Measurements from ENCODE around the gene ACTL6B. TPM values are rescaled to one million over a fixed set of nuclear protein-coding genes. Genes with fewer than 3 reads are reported as not detected.

Gene ACTL6B
- total RNA-seq, 1 experiment from 2014 or later, result 1.3 TPM

GRCh38 chr7:100604976-100605911 lies 51.0 kb downstream of the ACTL6B start (continued):
- TF ChIP-seq CDX4 (CRISPR knock-in tag; IDR thresholded peaks at IDR 0.05; ENCODE audit: borderline replicate concordance), result no peak
- no peak for TF ChIP-seq CTCF (IDR thresholded peaks at IDR 0.05)
- TF ChIP-seq SOX15 (CRISPR knock-in tag; IDR thresholded peaks at IDR 0.05), result no peak
- no peak for TF ChIP-seq ELF4 (CRISPR knock-in tag; IDR thresholded peaks at IDR 0.05; ENCODE audit: low read depth)
- TF ChIP-seq ATF3 (CRISPR knock-in tag; conservative IDR thresholded peaks at IDR 0.05), result no peak
- TF ChIP-seq ZNF138 (CRISPR knock-in tag; conservative IDR thresholded peaks at IDR 0.05), result no peak
- TF ChIP-seq ZNF232 (CRISPR knock-in tag; IDR thresholded peaks at IDR 0.05), result no peak
- TF ChIP-seq CBFB (CRISPR knock-in tag; IDR thresholded peaks at IDR 0.05; ENCODE audit: low read depth), result no peak
- 0 out of 2 replicates have a peak, but pooled peaks have one; percentile 4 for TF ChIP-seq SP1 (CRISPR knock-in tag; conservative IDR thresholded peaks at IDR 0.05)
- TF ChIP-seq PRRX2 (CRISPR knock-in tag; IDR thresholded peaks at IDR 0.05), result no peak
- TF ChIP-seq PREB (CRISPR knock-in tag; IDR thresholded peaks at IDR 0.05; ENCODE audit: borderline replicate concordance), result no peak

- Mint-ChIP-seq H3K27ac (peak overlapping the region; percentile 96), H3K4me1 (peaks cover 43% of the 10 kb centered on the region), H3K27me3 (ENCODE audit: low read depth) (peaks cover 13% of the 10 kb centered on the region), H3K36me3 (peaks cover 8% of the 10 kb centered on the region), H3K4me3 (peak overlapping the region; percentile 87), H3K9me3 (no peaks in the 10 kb centered on the region)
- ATAC-seq (peak; percentile 71), DNase-seq (ENCODE audit: low spot score) (peak; percentile 90)
- ChIA-PET POLR2A (interaction anchor here (0.5 to 3.0 kb wide), 10 partner anchors 8 to 1133 kb away, joined by 3 to 60 read pairs (median 6); partner anchors contain the start of genes FBXO24, LRCH4, MOSPD3 and POP7), CTCF (interaction anchor here (0.6 to 5.8 kb wide), 22 partner anchors 8 to 125 kb away, joined by 3 to 67 read pairs (median 4); partner anchors contain the start of genes FBXO24, GIGYF1, LRCH4 and MOSPD3)
- TF ChIP-seq CBFB (CRISPR knock-in tag; IDR thresholded peaks at IDR 0.05; ENCODE audit: low read depth) (no peak), ESRRA (CRISPR knock-in tag; IDR thresholded peaks at IDR 0.05; ENCODE audit: borderline replicate concordance) (no peak), ZNF396 (CRISPR knock-in tag; IDR thresholded peaks at IDR 0.05; ENCODE audit: borderline replicate concordance) (no peak), TEAD1 (CRISPR knock-in tag; IDR thresholded peaks at IDR 0.05) (0 out of 2 replicates have a peak, but pooled peaks have one; percentile 28), SP1 (CRISPR knock-in tag; conservative IDR thresholded peaks at IDR 0.05) (peak; percentile 26; the same call in 1 of the 2 replicates), NFE2L1 (CRISPR knock-in tag; IDR thresholded peaks at IDR 0.05) (no peak), PREB (CRISPR knock-in tag; IDR thresholded peaks at IDR 0.05; ENCODE audit: borderline replicate concordance) (no peak), TP53 (CRISPR knock-in tag; IDR thresholded peaks at IDR 0.05) (no peak), ATF3 (CRISPR knock-in tag; conservative IDR thresholded peaks at IDR 0.05) (no peak), ZNF423 (CRISPR knock-in tag; IDR thresholded peaks at IDR 0.05) (peak; percentile 88), STAT6 (CRISPR knock-in tag; conservative IDR thresholded peaks at IDR 0.05; ENCODE audit: low read depth) (no peak), ZNF281 (CRISPR knock-in tag; IDR thresholded peaks at IDR 0.05) (no peak)
These were observed 51.9 kb downstream of the ACTL6B start for GRCh38 chr7:100604028-100604975.
